Activated gamma-delta T cell treated with anti-CD3 and anti-CD28 coated beads, Interleukin-2, amount 50 U/mL, for 16 hours (primary cell): ENCODE data around the gene ZNF549.

Experiments
- DNase-seq: peaks from one replicate; pipeline ENCODE4 v3.0.0-alpha.2; 2020; ENCODE audit warnings: low read depth

The ZNF549 gene

GRCh38 chr19:57566396-57567265 is 39.5 kb downstream of the ZNF549 start:
- DNase-seq: no peak

- no peak for DNase-seq
Measured at GRCh38 chr19:57570707-57571106, 43.6 kb downstream of the ZNF549 start.

- DNase-seq: no peak
Measured at GRCh38 chr19:57572415-57572947, 45.3 kb downstream of the ZNF549 start.

GRCh38 chr19:57576661-57577060 is 49.5 kb downstream of the ZNF549 start:
- no peak for DNase-seq

GRCh38 chr19:57578487-57579205 is 51.5 kb downstream of the ZNF549 start, which contains the start of gene ZNF416:
TSS of gene ZNF416 (minus strand) at chr19:57578911. CDS start at chr19:57578704, 207 bp downstream.
- DNase-seq: peak; percentile 92

GRCh38 chr19:57583104-57583520 is 56.0 kb downstream of the ZNF549 start:
- DNase-seq: no peak

- DNase-seq: peak; percentile 80
Measured at GRCh38 chr19:57583521-57584416, 56.6 kb downstream of the ZNF549 start, which contains the start of gene ZIK1. TSS of gene ZIK1 (plus strand) at chr19:57584145. CDS start at chr19:57584357, 212 bp downstream.

- DNase-seq: no peak
Measured at GRCh38 chr19:57587529-57587928, 60.4 kb downstream of the ZNF549 start.

- no peak for DNase-seq
Measured at GRCh38 chr19:57599377-57599760, 72.2 kb downstream of the ZNF549 start.

GRCh38 chr19:57599761-57600383 is 72.7 kb downstream of the ZNF549 start, which contains the start of gene ZNF530:
TSS of gene ZNF530 (plus strand) at chr19:57599885. CDS start at chr19:57604346, 4,461 bp downstream.
- peak; percentile 80 for DNase-seq

- DNase-seq: no peak
Measured at GRCh38 chr19:57606931-57607330, 79.8 kb downstream of the ZNF549 start.
